Upper lobe of left lung (tissue), 4 donors: Measurements from ENCODE around the gene ODF2L.

Source experiments
- CTCF ChIP-seq, 6 experiments: fragments of 450-650 bp in 4 of 6; fragments of 200-600 bp in 2 of 6; sonication (generic) in 2 of 6; IDR thresholded peaks; one replicate each; pipeline ENCODE4 v1.5.1; 2016 to 2019; ENCODE audit warnings: antibody characterized with exemption in 6 of 6
- EP300 ChIP-seq, 4 donors: sonication (generic); formaldehyde crosslinking; IDR thresholded peaks; one replicate each; pipeline ENCODE4 v1.5.1; 2017; ENCODE audit warnings: antibody characterized with exemption in 4 of 4, control low read depth in 2 of 4
- POLR2A ChIP-seq, 4 donors: fragments of 450-650 bp; IDR thresholded peaks; one replicate each; pipeline ENCODE4 v1.5.1; 2016 to 2017; ENCODE audit warnings: antibody characterized with exemption in 4 of 4, mild to moderate bottlenecking in 2 of 4
- POLR2AphosphoS5 ChIP-seq, 2 donors: sonication (generic); formaldehyde crosslinking; IDR thresholded peaks; one replicate each; pipeline ENCODE4 v1.5.1; 2017; ENCODE audit warnings: antibody characterized with exemption in 2 of 2

- no peak for TF ChIP-seq CTCF (IDR thresholded peaks at IDR 0.05)
- TF ChIP-seq POLR2AphosphoS5 (IDR thresholded peaks at IDR 0.05): no peak
- no peak for TF ChIP-seq POLR2A (IDR thresholded peaks at IDR 0.05)
- no peak for TF ChIP-seq EP300 (IDR thresholded peaks at IDR 0.05)
These were observed 93.0 kb downstream of the ODF2L start for GRCh38 chr1:86303041-86303690.
